ENCODE data around the gene AGO4.

- TF ChIP-seq POLR2A (IDR thresholded peaks at IDR 0.05) (no peak), EP300 (IDR thresholded peaks at IDR 0.05) (no peak), CTCF (IDR thresholded peaks at IDR 0.05) (no peak)
Observed at GRCh38 chr1:35882586-35882944, 74.7 kb downstream of the AGO4 start.

Data from sigmoid colon (tissue), 4 donors.